ENCODE measurements around the gene NECAB2. TPM values are rescaled to one million over a fixed set of nuclear protein-coding genes. Genes with fewer than 3 reads are reported as not detected.

The NECAB2 gene
- polyA plus RNA-seq, 1 donor from 2014 or later, result 12.5 TPM

DNA sequence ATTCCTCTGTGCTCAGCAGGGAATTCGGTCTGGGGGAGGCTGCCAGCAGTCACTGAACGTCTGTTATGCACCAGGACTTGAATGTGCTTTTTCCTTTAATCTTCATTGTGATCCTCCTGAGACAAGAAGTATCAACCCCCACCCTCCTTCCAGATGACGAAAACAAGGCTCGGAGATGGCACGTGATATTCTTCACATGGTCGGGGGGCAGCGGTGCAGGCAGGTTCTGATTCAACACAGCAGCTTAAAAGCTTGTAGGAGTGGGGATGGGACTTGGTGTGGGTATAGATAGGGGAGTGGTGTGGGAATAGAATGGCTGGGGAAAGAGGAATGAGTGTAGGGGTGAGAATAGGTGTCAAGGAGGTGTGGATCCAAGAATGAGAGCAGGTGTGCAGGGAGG lies 6.4 kb downstream of the NECAB2 start:
- H3K36me3 ChIP-seq (ENCODE audit: insufficient read depth, low read length), result no peaks in the 10 kb centered on the region
- H4K20me1 ChIP-seq (ENCODE audit: insufficient read depth), result no peaks in the 10 kb centered on the region
- H3K27me3 ChIP-seq (ENCODE audit: insufficient read depth, low read depth, low read length), result no peaks in the 10 kb centered on the region
- H3K9ac ChIP-seq (ENCODE audit: low read length), result peak overlapping the region; percentile 16
- no peak overlapping the region for H3K4me3 ChIP-seq (ENCODE audit: low read length)
- TF ChIP-seq RAD21 (conservative IDR thresholded peaks at IDR 0.05) (no peak), EP300 (conservative IDR thresholded peaks at IDR 0.05; ENCODE audit: poor library complexity, severe bottlenecking) (no peak), SMC3 (conservative IDR thresholded peaks at IDR 0.05; ENCODE audit: poor library complexity) (no peak), TAF1 (IDR thresholded peaks at IDR 0.05; ENCODE audit: low read depth) (no peak), POLR2AphosphoS5 (IDR thresholded peaks at IDR 0.05) (no peak), MXI1 (conservative IDR thresholded peaks at IDR 0.05; ENCODE audit: poor library complexity, severe bottlenecking) (no peak), EZH2 (IDR thresholded peaks at IDR 0.05; ENCODE audit: borderline replicate concordance, insufficient read depth, low read length, poor library complexity, severe bottlenecking) (no peak)
- TF ChIP-seq, protein P1, sequence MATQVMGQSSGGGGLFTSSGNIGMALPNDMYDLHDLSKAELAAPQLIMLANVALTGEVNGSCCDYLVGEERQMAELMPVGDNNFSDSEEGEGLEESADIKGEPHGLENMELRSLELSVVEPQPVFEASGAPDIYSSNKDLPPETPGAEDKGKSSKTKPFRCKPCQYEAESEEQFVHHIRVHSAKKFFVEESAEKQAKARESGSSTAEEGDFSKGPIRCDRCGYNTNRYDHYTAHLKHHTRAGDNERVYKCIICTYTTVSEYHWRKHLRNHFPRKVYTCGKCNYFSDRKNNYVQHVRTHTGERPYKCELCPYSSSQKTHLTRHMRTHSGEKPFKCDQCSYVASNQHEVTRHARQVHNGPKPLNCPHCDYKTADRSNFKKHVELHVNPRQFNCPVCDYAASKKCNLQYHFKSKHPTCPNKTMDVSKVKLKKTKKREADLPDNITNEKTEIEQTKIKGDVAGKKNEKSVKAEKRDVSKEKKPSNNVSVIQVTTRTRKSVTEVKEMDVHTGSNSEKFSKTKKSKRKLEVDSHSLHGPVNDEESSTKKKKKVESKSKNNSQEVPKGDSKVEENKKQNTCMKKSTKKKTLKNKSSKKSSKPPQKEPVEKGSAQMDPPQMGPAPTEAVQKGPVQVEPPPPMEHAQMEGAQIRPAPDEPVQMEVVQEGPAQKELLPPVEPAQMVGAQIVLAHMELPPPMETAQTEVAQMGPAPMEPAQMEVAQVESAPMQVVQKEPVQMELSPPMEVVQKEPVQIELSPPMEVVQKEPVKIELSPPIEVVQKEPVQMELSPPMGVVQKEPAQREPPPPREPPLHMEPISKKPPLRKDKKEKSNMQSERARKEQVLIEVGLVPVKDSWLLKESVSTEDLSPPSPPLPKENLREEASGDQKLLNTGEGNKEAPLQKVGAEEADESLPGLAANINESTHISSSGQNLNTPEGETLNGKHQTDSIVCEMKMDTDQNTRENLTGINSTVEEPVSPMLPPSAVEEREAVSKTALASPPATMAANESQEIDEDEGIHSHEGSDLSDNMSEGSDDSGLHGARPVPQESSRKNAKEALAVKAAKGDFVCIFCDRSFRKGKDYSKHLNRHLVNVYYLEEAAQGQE (IDR thresholded peaks at IDR 0.05; ENCODE audit: borderline replicate concordance), result no peak
- TF ChIP-seq, protein P2, sequence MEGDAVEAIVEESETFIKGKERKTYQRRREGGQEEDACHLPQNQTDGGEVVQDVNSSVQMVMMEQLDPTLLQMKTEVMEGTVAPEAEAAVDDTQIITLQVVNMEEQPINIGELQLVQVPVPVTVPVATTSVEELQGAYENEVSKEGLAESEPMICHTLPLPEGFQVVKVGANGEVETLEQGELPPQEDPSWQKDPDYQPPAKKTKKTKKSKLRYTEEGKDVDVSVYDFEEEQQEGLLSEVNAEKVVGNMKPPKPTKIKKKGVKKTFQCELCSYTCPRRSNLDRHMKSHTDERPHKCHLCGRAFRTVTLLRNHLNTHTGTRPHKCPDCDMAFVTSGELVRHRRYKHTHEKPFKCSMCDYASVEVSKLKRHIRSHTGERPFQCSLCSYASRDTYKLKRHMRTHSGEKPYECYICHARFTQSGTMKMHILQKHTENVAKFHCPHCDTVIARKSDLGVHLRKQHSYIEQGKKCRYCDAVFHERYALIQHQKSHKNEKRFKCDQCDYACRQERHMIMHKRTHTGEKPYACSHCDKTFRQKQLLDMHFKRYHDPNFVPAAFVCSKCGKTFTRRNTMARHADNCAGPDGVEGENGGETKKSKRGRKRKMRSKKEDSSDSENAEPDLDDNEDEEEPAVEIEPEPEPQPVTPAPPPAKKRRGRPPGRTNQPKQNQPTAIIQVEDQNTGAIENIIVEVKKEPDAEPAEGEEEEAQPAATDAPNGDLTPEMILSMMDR (IDR thresholded peaks at IDR 0.05; ENCODE audit: poor library complexity, severe bottlenecking), result no peak
- no peaks in the 10 kb centered on the region for H3K79me2 ChIP-seq (replicated peaks; ENCODE audit: insufficient read depth, low read length)
- H3K27ac ChIP-seq (ENCODE audit: low read length), result no peak overlapping the region
- H3K4me2 ChIP-seq (ENCODE audit: low read length), result no peak overlapping the region
- no peaks in the 10 kb centered on the region for H3K9me2 ChIP-seq (ENCODE audit: insufficient read depth, low read length)
- no peak overlapping the region for H2AFZ ChIP-seq (ENCODE audit: low read depth, low read length)
- no peaks in the 10 kb centered on the region for H3K9me3 ChIP-seq (ENCODE audit: low read length)
- no peaks in the 10 kb centered on the region for H3F3A ChIP-seq (ENCODE audit: insufficient read depth, low read length, poor library complexity, severe bottlenecking)

DNA sequence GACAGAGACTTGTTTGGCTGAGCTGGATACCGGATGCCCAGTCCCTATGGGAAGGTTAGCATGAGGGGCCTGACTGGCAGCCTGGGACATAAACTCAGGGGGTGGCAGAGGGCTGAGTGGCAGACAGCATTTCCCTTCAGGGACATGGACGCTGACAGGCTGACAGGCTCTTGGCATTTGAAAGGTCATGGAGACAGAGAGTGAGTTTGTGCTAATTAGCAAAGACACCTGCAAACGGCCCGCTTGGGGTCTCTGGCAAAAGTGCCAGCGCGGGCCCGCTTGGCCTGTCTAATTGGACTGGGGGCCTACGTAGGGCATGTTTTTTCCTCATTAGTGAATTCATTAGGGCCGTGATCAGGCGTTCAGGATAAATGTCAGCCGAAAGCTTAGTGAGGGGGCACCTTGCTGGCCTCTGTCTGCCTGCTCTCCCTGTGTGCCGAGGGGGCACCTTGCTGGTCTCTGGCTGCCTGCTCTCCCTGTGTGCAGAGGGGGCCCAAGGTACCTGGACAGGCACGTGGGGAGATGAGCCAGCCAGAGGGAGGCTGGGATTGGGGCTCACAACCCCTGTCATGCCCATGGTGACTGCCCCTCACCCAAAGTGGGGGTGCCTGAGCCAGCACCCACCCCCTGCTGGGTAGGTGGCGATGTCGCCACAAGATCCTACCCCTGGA lies 7.7 kb downstream of the NECAB2 start:
- Histone ChIP-seq H3K4me2 (ENCODE audit: low read length) (no peak overlapping the region), H3K9me2 (ENCODE audit: insufficient read depth, low read length) (no peaks in the 10 kb centered on the region)
- TF ChIP-seq EP300 (conservative IDR thresholded peaks at IDR 0.05; ENCODE audit: poor library complexity, severe bottlenecking) (peak; percentile 87), SMC3 (conservative IDR thresholded peaks at IDR 0.05; ENCODE audit: poor library complexity) (no peak), RAD21 (conservative IDR thresholded peaks at IDR 0.05) (no peak), TAF1 (IDR thresholded peaks at IDR 0.05; ENCODE audit: low read depth) (no peak), MXI1 (conservative IDR thresholded peaks at IDR 0.05; ENCODE audit: poor library complexity, severe bottlenecking) (no peak), POLR2AphosphoS5 (IDR thresholded peaks at IDR 0.05) (peak; percentile 38), EZH2 (IDR thresholded peaks at IDR 0.05; ENCODE audit: borderline replicate concordance, insufficient read depth, low read length, poor library complexity, severe bottlenecking) (no peak)
- TF ChIP-seq, protein P2 (IDR thresholded peaks at IDR 0.05; ENCODE audit: poor library complexity, severe bottlenecking), result no peak
- TF ChIP-seq, protein P1 (IDR thresholded peaks at IDR 0.05; ENCODE audit: borderline replicate concordance), result no peak

More for the DNA sequence above, 7.7 kb downstream of the NECAB2 start:
- Histone ChIP-seq H3K9me3 (ENCODE audit: low read length) (no peaks in the 10 kb centered on the region), H3K4me3 (ENCODE audit: low read length) (no peak overlapping the region), H2AFZ (ENCODE audit: low read depth, low read length) (no peak overlapping the region), H4K20me1 (ENCODE audit: insufficient read depth) (no peaks in the 10 kb centered on the region), H3K9ac (ENCODE audit: low read length) (no peak overlapping the region), H3K79me2 (replicated peaks; ENCODE audit: insufficient read depth, low read length) (no peaks in the 10 kb centered on the region), H3K27me3 (ENCODE audit: insufficient read depth, low read depth, low read length) (no peaks in the 10 kb centered on the region), H3F3A (ENCODE audit: insufficient read depth, low read length, poor library complexity, severe bottlenecking) (no peaks in the 10 kb centered on the region), H3K27ac (ENCODE audit: low read length) (no peak overlapping the region), H3K36me3 (ENCODE audit: insufficient read depth, low read length) (no peaks in the 10 kb centered on the region)

Data from neural cell (in vitro differentiated cells).